Measurements from ENCODE around the gene ZYG11B. TPM values are rescaled to one million over a fixed set of nuclear protein-coding genes. Genes with fewer than 3 reads are reported as not detected.

Gene ZYG11B
- polyA plus RNA-seq, 3 donors: 7.3 to 17.5 (median 15.8) TPM

DNA sequence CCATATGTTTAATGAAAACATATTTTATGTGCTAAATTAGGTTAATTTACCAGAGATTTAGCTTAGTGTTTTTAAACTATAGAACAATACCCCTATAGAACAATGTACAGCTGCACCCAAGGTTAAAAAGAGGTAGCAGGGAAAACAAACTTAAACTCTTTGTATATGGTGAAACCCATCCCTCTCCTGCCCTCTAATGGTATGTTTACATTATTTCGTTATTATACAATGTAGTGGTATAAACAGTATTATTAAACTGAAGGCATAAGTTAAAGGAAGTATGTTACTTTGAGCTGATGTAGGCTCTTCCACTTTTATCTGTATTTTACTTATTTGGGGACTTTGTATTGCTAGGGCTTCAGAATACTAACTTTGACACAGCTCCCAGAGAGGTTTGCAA, 99.6 kb downstream of the ZYG11B start:
- no peak overlapping the region for H3K27ac ChIP-seq (ENCODE audit: low read depth in 1 of 2, low read length in 2 of 2)
- intact Hi-C loops (cut with micrococcal nuclease): no loop called here
- no peaks in the 10 kb centered on the region for H3K4me1 Mint-ChIP-seq
- H3K79me2 ChIP-seq (ENCODE audit: insufficient read depth, low read length): no peaks in the 10 kb centered on the region
- peaks cover 14 to 29% of the 10 kb centered on the region in 2 donors for H3K36me3 ChIP-seq (replicated peaks in 1 of 2; ENCODE audit: control insufficient read depth in 1 of 2, insufficient read depth in 2 of 2, low read length in 2 of 2)
- no peak overlapping the region for H3K4me3 Mint-ChIP-seq
- no peak overlapping the region for H3K9ac ChIP-seq (ENCODE audit: insufficient read depth, low read length, poor library complexity, severe bottlenecking)
- no peaks in the 10 kb centered on the region for H3K4me1 ChIP-seq (ENCODE audit: control insufficient read depth in 1 of 2, insufficient read depth in 2 of 2, low read length in 2 of 2)
- H3K36me3 Mint-ChIP-seq: peaks cover 18 to 24% of the 10 kb centered on the region in 2 donors
- no peak overlapping the region for H3K4me3 ChIP-seq (replicated peaks in 1 of 3; ENCODE audit: low read depth in 2 of 3, low read length in 3 of 3)
- DNase-seq: no peak
- no peaks in the 10 kb centered on the region for H3K27me3 ChIP-seq (ENCODE audit: control insufficient read depth in 2 of 2, insufficient read depth in 2 of 2, low read length in 2 of 2)
- H3K27ac Mint-ChIP-seq: no peak overlapping the region
- H3K9me3 Mint-ChIP-seq: peaks cover 0 to 2% (median 0%) of the 10 kb centered on the region in 7 donors
- TF ChIP-seq, protein P1, sequence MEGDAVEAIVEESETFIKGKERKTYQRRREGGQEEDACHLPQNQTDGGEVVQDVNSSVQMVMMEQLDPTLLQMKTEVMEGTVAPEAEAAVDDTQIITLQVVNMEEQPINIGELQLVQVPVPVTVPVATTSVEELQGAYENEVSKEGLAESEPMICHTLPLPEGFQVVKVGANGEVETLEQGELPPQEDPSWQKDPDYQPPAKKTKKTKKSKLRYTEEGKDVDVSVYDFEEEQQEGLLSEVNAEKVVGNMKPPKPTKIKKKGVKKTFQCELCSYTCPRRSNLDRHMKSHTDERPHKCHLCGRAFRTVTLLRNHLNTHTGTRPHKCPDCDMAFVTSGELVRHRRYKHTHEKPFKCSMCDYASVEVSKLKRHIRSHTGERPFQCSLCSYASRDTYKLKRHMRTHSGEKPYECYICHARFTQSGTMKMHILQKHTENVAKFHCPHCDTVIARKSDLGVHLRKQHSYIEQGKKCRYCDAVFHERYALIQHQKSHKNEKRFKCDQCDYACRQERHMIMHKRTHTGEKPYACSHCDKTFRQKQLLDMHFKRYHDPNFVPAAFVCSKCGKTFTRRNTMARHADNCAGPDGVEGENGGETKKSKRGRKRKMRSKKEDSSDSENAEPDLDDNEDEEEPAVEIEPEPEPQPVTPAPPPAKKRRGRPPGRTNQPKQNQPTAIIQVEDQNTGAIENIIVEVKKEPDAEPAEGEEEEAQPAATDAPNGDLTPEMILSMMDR (IDR thresholded peaks at IDR 0.05): no peak
- no CpG with 5 or more reads among the region's 1 CpG for WGBS (ENCODE audit: insufficient coverage)
- H3K4me2 ChIP-seq (replicated peaks; ENCODE audit: extremely low read depth, low read length, poor library complexity, severe bottlenecking): no peak overlapping the region
- H4K20me1 ChIP-seq (ENCODE audit: insufficient read depth, low read length): no peaks in the 10 kb centered on the region
- H3K27me3 Mint-ChIP-seq (ENCODE audit: low read depth in 3 of 3): no peaks in the 10 kb centered on the region
- H2AFZ ChIP-seq (ENCODE audit: insufficient read depth, low read depth, low read length, poor library complexity, severe bottlenecking): no peak overlapping the region
- H3K9me3 ChIP-seq (replicated peaks in 1 of 2; ENCODE audit: control insufficient read depth in 1 of 2, insufficient read depth in 1 of 2, low read length in 2 of 2): no peaks in the 10 kb centered on the region

DNA sequence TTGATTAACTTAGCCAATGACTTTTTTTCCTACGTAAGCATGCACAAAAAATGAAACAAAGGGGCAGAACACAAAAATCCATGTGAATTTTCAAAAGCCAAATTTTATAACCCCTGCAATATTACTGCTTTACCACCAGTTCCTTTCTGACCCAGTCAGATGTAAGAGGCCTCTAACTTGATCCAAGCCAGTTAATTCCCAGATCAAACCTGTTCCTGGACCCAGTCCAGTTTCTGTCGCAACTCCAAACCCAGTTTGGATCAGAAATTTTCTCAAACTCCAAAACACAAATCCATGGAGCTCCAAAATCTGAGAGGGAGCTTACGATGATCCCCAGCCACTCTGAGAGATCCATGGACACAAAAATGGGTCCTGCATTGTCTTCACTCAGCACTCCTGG, 108.5 kb downstream of the ZYG11B start:
- no peaks in the 10 kb centered on the region for H3K4me1 Mint-ChIP-seq
- no peak overlapping the region for H3K4me3 Mint-ChIP-seq
- DNase-seq: no peak
- no peaks in the 10 kb centered on the region for H3K79me2 ChIP-seq (ENCODE audit: insufficient read depth, low read length)
- no peak overlapping the region for H2AFZ ChIP-seq (ENCODE audit: insufficient read depth, low read depth, low read length, poor library complexity, severe bottlenecking)
- H3K4me2 ChIP-seq (replicated peaks; ENCODE audit: extremely low read depth, low read length, poor library complexity, severe bottlenecking): no peak overlapping the region
- H3K27ac ChIP-seq (ENCODE audit: low read depth in 1 of 2, low read length in 2 of 2): no peak overlapping the region
- no peaks in the 10 kb centered on the region for H3K36me3 Mint-ChIP-seq
- no peaks in the 10 kb centered on the region for H4K20me1 ChIP-seq (ENCODE audit: insufficient read depth, low read length)
- H3K4me1 ChIP-seq (ENCODE audit: control insufficient read depth in 1 of 2, insufficient read depth in 2 of 2, low read length in 2 of 2): no peaks in the 10 kb centered on the region
- H3K9me3 Mint-ChIP-seq: peaks cover 0 to 2% (median 0%) of the 10 kb centered on the region in 7 donors
- 100% methylated on average over 3 of the region's 3 CpGs for WGBS (ENCODE audit: insufficient coverage)
- intact Hi-C loops (cut with micrococcal nuclease): no loop called here
- H3K27me3 ChIP-seq (ENCODE audit: control insufficient read depth in 2 of 2, insufficient read depth in 2 of 2, low read length in 2 of 2): no peaks in the 10 kb centered on the region
- no peaks in the 10 kb centered on the region for H3K9me3 ChIP-seq (replicated peaks in 1 of 2; ENCODE audit: control insufficient read depth in 1 of 2, insufficient read depth in 1 of 2, low read length in 2 of 2)
- H3K27ac Mint-ChIP-seq: no peak overlapping the region
- TF ChIP-seq, protein P1 (IDR thresholded peaks at IDR 0.05): no peak
- H3K36me3 ChIP-seq (replicated peaks in 1 of 2; ENCODE audit: control insufficient read depth in 1 of 2, insufficient read depth in 2 of 2, low read length in 2 of 2): no peaks in the 10 kb centered on the region
- H3K27me3 Mint-ChIP-seq (ENCODE audit: low read depth in 3 of 3): peaks cover 10 to 20% (median 10%) of the 10 kb centered on the region in 3 donors
- no peak overlapping the region for H3K4me3 ChIP-seq (replicated peaks in 1 of 3; ENCODE audit: low read depth in 2 of 3, low read length in 3 of 3)
- no peak overlapping the region for H3K9ac ChIP-seq (ENCODE audit: insufficient read depth, low read length, poor library complexity, severe bottlenecking)

Data from CD14-positive monocyte (primary cell).